ENCODE data around the gene RCBTB1. TPM values are rescaled to one million over a fixed set of nuclear protein-coding genes. Genes with fewer than 3 reads are reported as not detected.

Gene RCBTB1
- total and polyA plus RNA-seq, 2 experiments from 2014 or later: 15.2 to 17.2 TPM

GRCh38 chr13:49516467-49516866 lies 68.9 kb downstream of the RCBTB1 start:
- DNase-seq (ENCODE audit: low read depth in 1 of 2, low spot score in 1 of 2): no peak
- Histone ChIP-seq H3K9me3 (ENCODE audit: low read depth) (no peaks in the 10 kb centered on the region), H3K36me3 (no peaks in the 10 kb centered on the region), H3K27me3 (no peaks in the 10 kb centered on the region), H3K4me1 (ENCODE audit: low read depth) (no peaks in the 10 kb centered on the region), H3K4me3 (no peak overlapping the region), H3K27ac (no peak overlapping the region)
- no peak for TF ChIP-seq CTCF (IDR thresholded peaks at IDR 0.05; ENCODE audit: low read depth, low read length)

- H3K4me1 ChIP-seq (ENCODE audit: low read depth): no peaks in the 10 kb centered on the region
- DNase-seq (ENCODE audit: low read depth in 1 of 2, low spot score in 1 of 2): no peak
- no peaks in the 10 kb centered on the region for H3K36me3 ChIP-seq
- no peak overlapping the region for H3K4me3 ChIP-seq
- H3K27me3 ChIP-seq: no peaks in the 10 kb centered on the region
- H3K27ac ChIP-seq: no peak overlapping the region
- H3K9me3 ChIP-seq (ENCODE audit: low read depth): no peaks in the 10 kb centered on the region
- no peak for TF ChIP-seq CTCF (IDR thresholded peaks at IDR 0.05; ENCODE audit: low read depth, low read length)
Measured at GRCh38 chr13:49512578-49512977, 72.8 kb downstream of the RCBTB1 start.

- Histone ChIP-seq H3K4me1 (ENCODE audit: low read depth) (no peaks in the 10 kb centered on the region), H3K27ac (no peak overlapping the region), H3K36me3 (no peaks in the 10 kb centered on the region), H3K9me3 (ENCODE audit: low read depth) (no peaks in the 10 kb centered on the region), H3K27me3 (no peaks in the 10 kb centered on the region), H3K4me3 (no peak overlapping the region)
- no peak for TF ChIP-seq CTCF (IDR thresholded peaks at IDR 0.05; ENCODE audit: low read depth, low read length)
- no peak for DNase-seq (ENCODE audit: low read depth in 1 of 2, low spot score in 1 of 2)
Measured at GRCh38 chr13:49503951-49504350, 81.4 kb downstream of the RCBTB1 start.

GRCh38 chr13:49502954-49503353 lies 82.4 kb downstream of the RCBTB1 start:
- H3K36me3 ChIP-seq: no peaks in the 10 kb centered on the region
- H3K9me3 ChIP-seq (ENCODE audit: low read depth): no peaks in the 10 kb centered on the region
- H3K4me1 ChIP-seq (ENCODE audit: low read depth): no peaks in the 10 kb centered on the region
- H3K27me3 ChIP-seq: no peaks in the 10 kb centered on the region
- no peak overlapping the region for H3K27ac ChIP-seq
- H3K4me3 ChIP-seq: no peak overlapping the region
- no peak for TF ChIP-seq CTCF (IDR thresholded peaks at IDR 0.05; ENCODE audit: low read depth, low read length)
- peak in 1 of 2 donors; percentile 85 for DNase-seq (ENCODE audit: low read depth in 1 of 2, low spot score in 1 of 2)

GRCh38 chr13:49499889-49500660 lies 85.3 kb downstream of the RCBTB1 start:
- no peaks in the 10 kb centered on the region for H3K4me1 ChIP-seq (ENCODE audit: low read depth)
- no peak overlapping the region for H3K4me3 ChIP-seq
- peak in 1 of 2 donors; percentile 69 for DNase-seq (ENCODE audit: low read depth in 1 of 2, low spot score in 1 of 2)
- no peaks in the 10 kb centered on the region for H3K9me3 ChIP-seq (ENCODE audit: low read depth)
- H3K27ac ChIP-seq: no peak overlapping the region
- no peaks in the 10 kb centered on the region for H3K36me3 ChIP-seq
- TF ChIP-seq CTCF (IDR thresholded peaks at IDR 0.05; ENCODE audit: low read depth, low read length): no peak
- no peaks in the 10 kb centered on the region for H3K27me3 ChIP-seq

Data from cardiac muscle cell (in vitro differentiated cells and primary cell).